HK-2 (cell line): ENCODE measurements around the gene PHACTR3.

Source experiments
- DNase-seq: peaks from one replicate; pipeline ENCODE4 v3.0.0-alpha.2; 2018; ENCODE audit not compliant: unreplicated experiment

The PHACTR3 gene

DNA sequence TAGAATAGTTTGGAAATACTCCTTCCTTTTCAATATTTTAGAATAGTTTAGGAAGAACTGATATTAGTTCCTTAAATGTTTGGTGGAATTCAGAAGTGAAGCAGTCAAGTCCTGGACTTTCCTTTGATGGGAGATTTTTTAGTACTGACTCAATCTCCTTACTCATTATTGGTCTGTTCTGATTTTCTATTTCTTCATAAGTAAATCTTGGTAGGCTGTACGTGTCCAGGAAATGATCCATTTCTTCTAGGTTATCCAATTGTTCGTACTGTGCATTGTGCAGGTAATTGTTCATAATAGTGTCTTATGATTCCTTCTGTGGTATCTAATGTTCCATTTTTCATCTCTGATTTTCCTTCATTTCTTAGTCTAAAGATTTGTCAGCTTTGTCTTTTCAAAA is 190.2 kb downstream of the PHACTR3 start:
- no peak for DNase-seq

DNA sequence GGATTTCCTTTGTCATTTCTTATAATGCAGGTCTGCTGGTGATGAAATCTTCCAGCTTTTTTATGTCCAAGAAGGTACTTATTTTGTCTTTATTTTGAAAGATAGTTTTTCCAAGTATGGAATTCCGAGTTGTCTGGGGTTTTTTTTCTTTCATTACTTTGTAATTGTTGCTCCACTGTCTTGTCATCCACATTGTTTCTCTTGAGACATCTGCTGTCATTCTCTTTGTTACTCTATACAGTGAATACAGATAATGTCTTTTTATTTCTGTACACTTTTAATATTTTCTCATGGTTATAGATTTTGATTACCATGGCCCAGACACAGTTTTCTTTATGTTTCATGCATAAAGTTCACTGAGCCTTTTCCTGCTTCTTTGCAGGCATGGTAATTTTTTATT is 196.0 kb downstream of the PHACTR3 start:
- no peak for DNase-seq

GRCh38 chr20:59802018-59802417 is 197.7 kb downstream of the PHACTR3 start:
- no peak for DNase-seq

- no peak for DNase-seq
Measured at GRCh38 chr20:59802471-59803221, 198.3 kb downstream of the PHACTR3 start.

DNA sequence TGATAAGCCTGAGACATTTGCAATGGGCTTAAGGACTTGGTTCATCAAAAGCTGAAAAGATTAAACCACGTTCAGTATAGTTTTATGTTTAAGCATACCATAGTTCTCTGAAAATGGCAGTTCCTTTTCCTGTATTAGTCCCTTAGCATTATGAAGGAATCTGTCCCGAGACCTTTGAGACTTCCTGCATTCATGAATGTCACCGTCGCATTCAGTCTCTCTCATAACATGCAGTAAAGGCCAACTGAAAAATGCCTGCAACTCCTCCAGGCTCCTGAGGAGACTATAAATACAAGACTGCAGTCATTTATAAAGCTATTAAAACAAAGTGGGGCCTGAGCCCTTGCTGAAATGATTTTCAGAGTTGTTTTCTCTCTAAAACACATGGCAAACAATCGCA is 200.0 kb downstream of the PHACTR3 start:
- DNase-seq = no peak

- DNase-seq = no peak
Measured at GRCh38 chr20:59804871-59805665, 200.7 kb downstream of the PHACTR3 start.

GRCh38 chr20:59805786-59806577 is 201.6 kb downstream of the PHACTR3 start:
- no peak for DNase-seq

DNA sequence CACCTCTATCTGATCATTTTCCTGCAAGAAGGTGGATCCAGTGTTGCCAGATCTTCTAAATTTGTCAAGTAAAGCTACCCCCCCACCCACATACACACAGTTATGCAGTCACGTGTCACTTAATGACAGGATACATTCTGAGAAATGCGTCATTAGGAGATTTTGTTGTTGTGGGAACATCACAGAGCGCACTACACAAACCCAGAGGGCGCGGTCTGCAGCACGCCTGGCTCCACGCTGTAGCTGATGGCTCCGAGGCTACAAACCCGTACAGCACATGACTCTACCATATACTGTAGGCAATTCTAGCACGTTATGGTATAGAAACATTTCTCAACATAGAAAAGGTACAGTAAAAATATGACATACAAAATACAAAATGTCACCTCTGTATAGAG is 202.2 kb downstream of the PHACTR3 start:
- DNase-seq = no peak

- no peak for DNase-seq
Measured at GRCh38 chr20:59807909-59808728, 203.8 kb downstream of the PHACTR3 start.

DNA sequence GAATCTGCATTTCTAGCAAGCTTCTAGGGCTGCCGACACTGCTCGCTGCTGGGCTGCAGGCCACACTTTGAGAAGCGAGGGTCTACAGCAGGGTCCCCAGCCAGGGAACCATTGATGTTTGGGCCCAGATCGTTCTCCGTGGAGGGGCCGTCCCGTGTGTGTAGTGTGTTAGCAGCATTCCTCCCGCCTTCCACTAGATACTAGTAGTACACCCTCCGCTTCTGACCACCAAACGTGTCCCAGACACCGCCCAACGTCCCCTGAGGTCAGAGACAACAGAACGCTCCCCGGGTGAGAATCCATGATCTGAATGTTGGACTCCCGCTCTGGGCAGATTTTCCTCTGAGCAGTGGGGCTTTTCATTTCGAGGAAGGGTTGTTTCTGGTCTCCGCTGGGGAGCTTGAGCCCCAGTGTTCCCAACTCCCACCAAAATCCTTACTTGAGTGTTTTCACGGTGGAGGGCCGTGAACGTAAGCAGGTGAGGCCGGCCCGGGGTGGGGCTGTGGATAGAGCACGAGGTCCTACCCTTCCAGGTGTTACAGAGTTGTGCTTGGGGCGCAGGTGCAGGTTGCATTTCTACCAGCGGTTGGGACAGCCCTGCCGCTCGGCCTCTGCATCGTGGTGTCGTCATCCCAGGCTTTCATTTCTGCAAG is 204.5 kb downstream of the PHACTR3 start:
- no peak for DNase-seq

DNA sequence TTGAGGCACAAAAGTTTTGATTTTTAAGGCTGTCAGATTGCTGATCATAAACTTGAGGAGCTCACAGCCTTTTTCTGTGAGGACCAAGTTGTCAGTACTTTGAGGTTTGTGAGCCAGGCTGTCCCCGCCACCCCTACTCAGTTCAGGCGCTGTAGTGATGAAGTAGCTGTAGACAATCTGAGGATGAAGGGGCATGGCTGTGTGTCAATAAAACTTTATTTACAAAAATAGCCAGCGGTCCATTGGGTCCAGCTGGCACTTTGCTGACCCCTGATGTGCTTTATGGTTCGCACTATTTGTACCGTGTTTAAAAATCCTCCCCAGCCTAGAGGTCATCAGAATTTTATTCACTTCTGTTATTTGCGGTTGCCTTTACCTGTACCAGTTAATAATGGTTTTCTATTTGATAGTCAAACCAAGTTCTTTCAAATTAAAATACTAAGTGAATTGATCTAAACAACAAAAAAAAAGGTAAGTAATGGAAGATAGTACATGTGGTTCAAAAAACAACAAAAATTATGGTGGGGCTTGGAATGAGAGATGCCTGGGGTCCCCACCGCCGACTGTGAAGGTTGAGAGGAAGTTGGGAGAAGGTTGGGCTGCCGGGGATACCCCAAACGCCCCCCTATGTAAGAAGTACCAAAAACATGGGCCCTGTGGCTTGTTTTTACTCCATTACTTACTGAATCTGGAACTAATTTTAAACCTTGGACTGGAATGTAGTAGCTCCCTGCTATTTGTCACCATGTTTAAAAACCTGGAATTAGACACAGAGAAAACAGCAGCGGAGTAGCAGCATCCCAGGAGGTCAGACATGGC is 205.5 kb downstream of the PHACTR3 start:
- no peak for DNase-seq

DNA sequence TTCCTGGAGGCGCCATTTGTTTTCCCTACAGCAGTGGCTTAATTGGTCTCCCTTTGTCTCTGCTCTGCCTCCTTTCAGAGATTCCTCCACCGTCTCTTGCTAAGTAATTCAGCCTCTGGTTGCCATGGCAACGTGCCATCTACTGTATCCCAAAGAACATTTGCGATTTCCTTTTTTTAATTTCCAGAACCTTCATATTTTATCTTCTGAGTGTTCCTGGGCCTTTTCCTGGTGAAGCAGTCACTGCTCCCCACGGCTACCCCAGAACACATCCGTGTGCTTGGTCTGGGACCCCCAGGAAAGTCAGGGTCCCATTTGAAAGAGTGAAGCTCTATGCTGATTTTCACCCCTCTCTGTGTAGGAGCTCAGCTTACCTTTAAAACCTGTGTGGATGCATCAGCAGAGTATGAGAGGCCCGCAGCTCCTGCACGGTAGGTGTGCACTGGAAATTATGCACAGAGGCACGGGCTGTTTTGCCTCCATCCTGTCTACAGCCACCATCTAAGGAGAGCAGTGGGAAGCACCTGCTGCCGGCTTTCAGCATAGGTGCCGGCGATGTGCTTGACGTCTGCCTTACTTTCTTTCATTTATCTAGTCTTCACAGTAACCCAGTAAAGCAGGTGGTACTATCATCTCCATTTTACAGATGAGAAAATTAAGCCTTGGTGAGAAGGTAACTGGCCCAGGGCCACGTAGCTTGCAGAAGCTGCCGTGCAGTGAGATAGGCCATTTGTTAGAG is 206.3 kb downstream of the PHACTR3 start:
- no peak for DNase-seq

- no peak for DNase-seq
Measured at GRCh38 chr20:59811681-59812171, 207.4 kb downstream of the PHACTR3 start.

GRCh38 chr20:59812286-59813125 is 208.2 kb downstream of the PHACTR3 start:
- no peak for DNase-seq

- DNase-seq = no peak
Measured at GRCh38 chr20:59813126-59813947, 209.0 kb downstream of the PHACTR3 start.

- no peak for DNase-seq
Measured at GRCh38 chr20:59813948-59814839, 209.9 kb downstream of the PHACTR3 start.
